Measurements from ENCODE around the gene SH2D2A.
A peak's percentile ranks its signal among the peaks of the same experiment; 100 is the strongest.

SH2D2A gene

DNA sequence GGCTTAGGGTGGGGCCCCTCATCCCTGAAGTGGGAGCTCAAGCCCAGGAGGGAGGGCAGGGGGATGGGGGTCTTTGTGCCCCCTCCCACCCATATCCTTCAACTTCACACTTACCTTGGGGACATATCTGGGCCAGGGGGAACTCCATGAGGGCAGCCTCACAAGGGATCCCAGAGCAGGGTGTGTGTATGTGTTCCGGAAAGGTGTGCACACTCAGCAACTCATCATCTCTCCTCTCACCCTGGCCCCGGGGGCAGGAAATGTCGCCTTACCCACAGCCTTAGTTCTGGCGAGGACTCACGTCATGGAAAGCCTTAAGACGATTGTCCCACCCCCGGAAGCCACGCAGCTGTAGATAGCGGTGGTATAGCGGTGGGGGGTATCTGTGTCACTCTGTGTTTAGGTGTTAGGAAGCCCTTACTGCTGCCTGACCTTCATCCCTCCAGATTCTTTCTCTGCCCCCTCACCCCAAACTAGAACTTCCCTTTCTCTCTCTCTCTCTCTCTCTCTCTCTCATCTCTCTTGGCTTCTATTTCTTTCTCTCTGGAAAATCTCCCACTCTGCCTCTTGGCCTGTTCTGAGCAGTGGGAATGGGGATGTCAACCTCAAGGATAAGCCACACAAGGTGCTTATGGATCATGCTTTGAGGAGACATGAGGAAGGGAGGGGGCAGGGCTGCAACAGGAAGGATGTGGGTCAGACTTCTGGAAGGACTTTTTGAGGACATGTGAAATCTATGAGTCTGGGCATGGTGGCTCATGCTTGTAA lies at the start of gene SH2D2A:
Gene SH2D2A (minus strand): TSS at position 288 of the 768 bp plus-strand sequence. CDS start 140 bp downstream, at position 148.
- DNase-seq (ENCODE audit: low spot score) = peak; percentile 27

DNA sequence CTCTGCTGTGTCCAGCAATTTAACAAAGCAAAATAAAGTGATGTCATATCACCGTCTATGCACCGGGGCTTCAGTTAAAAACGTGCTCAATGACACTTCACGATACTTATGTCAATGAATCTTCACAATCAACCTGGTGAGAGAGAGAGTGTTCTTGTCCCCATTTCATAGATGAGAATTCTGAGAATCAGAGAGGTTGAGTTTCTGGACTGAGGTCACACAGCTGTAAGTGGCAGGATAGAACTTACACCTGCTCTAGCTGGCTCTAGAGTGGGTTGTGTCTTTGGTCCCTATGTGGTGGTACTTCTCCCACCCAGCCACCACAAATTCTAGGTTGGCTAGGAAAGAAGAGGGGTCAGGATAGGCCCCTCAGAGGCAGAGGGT lies 49.2 kb upstream of the SH2D2A start:
- DNase-seq (ENCODE audit: low spot score) = no peak

DNA sequence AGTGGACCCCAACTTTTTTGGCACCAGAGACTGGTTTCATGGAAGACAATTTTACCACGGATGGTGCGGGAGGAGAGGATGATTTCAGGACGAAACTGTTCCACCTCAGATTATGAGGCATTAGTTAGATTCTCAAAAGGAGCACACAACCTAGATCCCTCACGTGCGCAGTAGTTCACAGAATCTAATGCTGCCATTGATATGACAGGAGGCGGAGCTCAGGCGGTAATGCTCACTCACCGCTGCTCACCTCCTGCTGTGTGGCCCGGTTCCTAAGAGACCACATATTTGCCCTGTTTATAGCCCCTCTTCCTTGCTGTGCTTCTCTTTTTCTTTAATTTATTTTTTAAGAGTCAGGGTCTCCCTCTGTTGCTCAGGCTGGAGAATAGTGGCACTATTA lies 48.6 kb upstream of the SH2D2A start:
- no peak for DNase-seq (ENCODE audit: low spot score)

DNA sequence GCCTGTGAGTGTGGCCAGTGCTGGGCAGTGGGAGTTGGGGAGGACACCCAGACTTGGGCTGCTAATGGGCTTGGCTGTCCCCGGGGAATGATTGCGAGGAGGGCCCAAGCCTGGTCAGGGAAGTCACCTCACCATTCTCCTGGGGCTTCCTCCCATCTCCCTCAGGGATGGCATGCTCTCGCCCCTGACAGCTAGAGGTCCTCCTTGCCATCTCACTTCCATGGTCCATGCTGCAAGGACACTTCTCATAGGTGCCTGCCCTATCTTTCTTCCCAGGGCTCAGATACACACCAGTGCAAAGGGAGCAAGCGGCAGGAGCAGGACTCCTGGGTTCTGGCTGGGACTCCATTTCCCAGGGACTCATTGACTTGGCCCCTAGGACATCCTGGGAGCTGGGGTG lies 48.1 kb upstream of the SH2D2A start:
- no peak for DNase-seq (ENCODE audit: low spot score)

DNA sequence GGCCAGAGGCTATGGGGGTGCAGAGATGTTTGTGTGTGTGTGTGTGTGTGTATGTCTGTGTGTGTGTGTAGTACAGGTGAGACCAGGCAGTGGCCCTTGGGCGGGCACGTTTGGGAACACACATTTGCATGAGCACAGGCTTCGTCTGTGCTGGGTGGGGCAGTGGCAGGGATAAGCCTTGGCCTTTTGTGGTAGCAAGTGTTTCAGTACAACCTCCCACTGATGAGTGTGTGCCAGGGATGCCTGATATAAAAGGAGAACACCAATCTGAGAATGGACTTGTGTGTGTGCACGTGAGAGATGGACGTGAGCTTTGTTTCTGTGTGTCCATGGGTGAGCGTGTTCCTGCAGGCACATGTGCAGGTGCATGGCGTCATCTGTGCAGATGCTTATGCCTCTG lies 47.0 kb upstream of the SH2D2A start:
- DNase-seq (ENCODE audit: low spot score) = no peak

DNA sequence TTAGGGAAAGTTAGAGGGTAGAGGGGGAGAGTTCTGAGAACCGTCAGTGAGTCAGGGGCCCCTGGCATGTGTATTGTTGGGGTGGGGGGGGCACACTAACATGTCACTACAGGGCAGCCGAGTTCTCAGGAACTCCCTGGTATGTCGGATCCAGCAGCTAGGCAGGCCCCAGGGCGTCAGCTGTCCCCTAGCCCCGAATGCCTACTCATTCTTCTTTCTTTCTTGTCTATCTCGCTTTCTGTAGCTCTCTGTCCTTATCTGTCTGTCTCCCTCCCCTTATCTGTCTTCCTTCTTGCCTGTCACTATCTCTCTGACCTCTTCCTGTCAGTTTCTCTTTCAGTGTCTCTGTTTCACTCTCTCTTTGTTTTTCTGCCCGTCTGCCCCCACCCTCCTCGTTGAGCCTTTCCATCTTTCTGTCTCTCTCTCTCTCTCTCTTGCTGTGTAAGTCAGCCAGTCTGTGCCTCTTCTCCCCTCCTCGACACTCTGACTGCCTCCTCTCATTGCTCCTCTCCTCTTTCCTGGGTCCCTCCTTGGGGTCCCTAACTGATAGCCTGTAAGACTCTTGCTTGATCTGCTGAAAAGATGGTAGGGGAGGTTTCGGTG lies 46.5 kb upstream of the SH2D2A start:
- DNase-seq (ENCODE audit: low spot score) = no peak

DNA sequence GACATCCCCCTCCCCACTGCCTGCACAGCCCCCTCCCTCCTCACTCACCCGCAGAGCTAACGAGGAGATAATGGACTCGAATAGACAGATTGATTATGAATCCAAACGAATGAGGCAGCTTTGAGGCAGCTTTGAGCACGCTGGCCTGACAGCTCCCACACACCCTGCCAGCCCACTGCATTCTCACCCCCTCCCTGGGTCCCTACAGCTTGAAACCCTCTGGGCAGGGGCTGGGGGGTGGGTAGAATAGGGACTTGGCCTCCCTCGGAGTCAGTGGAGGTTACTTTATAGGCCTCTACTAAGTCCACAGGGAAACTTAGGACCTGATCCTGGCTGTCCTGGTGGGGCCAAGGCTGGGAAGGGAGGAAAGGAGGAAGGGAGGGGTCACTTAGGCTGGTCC lies 45.9 kb upstream of the SH2D2A start:
- no peak for DNase-seq (ENCODE audit: low spot score)

DNA sequence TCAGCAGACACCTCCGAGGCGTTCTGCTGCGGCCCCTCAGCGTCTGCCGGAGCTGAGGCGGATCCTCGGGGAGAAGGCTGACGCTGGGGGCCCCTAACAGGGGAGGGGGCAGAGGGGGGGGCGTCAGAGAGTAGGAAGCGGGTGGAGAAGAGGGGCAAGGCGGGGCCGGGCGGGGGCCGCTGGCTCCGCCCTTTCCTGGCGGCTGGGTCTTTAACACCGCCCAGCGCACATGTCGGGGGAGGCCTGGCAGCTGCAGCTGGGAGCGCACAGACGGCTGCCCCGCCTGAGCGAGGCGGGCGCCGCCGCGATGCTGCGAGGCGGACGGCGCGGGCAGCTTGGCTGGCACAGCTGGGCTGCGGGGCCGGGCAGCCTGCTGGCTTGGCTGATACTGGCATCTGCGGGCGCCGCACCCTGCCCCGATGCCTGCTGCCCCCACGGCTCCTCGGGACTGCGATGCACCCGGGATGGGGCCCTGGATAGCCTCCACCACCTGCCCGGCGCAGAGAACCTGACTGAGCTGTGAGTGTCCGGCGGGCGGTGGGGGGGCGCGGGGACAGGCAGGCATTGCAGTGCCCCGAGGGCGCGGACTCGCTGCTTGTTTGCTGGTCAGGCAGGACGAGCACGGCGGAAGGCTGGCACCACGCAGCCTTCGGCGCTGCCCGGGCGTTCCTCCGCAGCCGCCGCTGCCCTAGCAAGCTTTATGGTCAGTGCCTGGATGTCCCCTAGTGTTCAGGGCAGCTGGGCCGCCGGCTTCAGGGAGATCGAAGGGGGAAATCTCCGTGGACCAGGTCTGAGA lies 44.2 kb upstream of the SH2D2A start, which contains the start of gene NTRK1:
Gene NTRK1 (plus strand): TSS at position 238 of the 796 bp plus-strand sequence. CDS start 70 bp downstream, at position 308.
- peak; percentile 67 for DNase-seq (ENCODE audit: low spot score)

DNA sequence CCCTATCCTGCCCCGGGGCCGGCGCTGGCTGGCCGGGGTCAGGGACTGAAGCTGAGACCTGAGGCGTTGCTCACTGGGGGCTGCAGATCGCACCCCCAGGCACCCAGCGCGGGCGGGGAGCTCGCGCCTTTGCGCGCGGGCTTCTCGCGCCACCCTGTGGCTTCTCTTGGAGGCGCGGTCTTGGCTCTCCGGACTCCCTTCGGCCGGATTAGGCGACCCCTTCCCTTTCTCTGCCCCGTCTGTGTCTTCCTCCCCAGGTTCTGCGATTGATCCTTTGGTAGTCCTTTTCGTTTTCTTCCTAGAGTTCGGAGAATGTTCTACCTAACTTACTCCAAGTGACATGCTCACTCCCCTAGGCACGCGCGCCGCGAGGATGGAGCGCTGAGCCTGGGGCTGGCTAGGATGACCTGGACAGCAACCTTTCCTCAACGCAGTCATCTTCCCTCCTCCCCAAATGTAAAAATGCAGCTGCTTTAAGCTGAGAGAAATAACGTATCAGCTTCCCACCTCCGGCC lies 43.5 kb upstream of the SH2D2A start:
- peak; percentile 86 for DNase-seq (ENCODE audit: low spot score)

DNA sequence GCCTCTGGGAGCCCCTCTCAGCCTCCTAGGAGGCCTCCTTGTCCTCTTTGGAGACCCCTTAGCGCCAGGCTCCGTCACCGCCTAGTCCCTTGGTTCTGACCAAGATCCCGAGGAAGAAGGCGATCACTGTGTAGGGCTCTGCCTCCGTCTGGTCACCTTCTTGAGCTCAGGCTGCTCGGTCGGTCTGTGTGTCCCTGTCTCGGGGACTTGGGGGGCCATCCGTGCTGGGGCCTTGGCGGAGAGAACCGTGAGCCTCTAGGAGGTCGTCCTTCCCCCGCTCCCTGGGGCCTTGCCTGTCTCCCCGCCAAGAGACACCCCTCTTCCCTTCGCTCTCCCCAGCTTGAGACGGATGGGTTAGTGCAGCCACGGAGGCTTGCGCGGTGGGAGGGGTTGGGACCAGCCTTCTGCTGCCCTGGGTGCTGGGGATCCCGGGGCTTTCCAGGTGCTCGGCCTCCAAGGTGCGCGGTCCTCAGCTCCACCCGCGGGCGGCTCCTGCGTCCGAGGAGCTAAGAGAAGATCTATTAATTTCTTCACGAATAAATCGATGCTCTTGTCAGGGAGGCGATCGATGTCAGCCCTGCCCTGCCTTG lies 43.0 kb upstream of the SH2D2A start:
- DNase-seq (ENCODE audit: low spot score) = peak; percentile 53

DNA sequence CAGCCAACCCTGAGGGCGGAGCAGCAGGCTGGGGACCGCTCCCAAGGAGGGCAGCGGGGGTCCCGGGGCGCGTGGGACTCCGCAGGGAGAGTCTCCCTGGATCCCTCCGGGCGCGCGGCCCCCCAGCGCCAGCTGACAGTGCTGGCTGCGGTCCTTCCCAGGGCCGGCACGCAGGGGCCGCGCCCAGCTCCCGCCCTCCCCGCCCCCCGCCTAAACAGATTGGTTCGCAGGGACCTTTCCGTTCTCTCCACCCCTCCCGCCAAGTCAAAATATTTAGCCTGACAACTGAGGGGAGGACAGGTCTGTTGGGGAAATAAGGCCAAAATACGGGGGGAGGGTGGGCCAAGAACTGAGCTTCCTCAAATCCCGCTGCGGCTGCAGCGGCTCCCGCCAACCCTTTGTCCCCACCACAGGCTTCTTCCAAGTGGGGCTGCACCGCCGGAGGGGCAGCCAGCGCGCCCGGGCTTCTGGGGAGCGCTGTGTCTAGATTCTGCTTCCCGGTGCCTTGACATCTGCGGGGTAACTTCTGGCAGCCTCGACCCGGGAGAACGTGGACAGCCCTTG lies 42.4 kb upstream of the SH2D2A start, which contains the start of gene INSRR:
Gene INSRR (minus strand): TSS at position 159 of the 564 bp plus-strand sequence. CDS start 496 bp downstream, outside the sequence.
- peak; percentile 64 for DNase-seq (ENCODE audit: low spot score)

DNA sequence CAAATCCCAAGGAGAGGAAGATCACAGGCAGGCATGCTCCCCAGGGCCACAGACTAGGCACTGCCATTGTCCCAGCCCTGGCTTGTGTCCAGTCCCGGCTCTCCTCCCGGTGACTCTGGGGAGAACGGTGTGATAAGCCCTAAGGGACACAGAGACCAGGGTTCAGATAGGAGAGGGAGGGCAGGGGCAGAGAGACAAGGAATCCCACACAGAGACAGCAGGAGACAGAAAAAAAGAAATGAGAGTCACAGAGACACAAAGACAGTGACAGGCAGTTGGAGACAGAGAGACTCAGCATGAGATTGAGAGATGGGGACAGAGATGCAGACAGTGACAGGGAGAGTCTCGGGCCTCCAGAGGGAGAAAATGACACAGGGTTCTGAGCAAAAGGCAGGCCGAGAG lies 41.9 kb upstream of the SH2D2A start:
- no peak for DNase-seq (ENCODE audit: low spot score)

DNA sequence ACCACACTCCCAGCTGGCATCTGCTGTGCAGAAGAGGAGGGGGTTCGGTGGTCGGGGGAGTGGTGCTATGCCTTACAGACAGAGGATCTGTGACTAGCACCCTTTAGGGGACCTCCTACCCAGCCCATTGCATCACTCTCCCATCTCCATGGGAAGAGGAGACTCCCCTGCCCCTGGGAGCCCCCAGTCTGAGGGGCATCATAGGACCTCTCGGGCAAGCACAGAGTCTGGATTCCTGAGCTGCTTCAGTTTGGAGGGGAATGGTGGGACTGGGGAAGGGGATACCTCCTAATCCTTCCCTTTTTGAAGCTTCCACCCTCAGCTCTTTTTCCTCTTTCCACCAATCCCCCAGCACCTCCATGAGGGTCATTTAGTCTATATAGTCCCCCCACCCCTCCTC lies 40.9 kb upstream of the SH2D2A start:
- no peak for DNase-seq (ENCODE audit: low spot score)

DNA sequence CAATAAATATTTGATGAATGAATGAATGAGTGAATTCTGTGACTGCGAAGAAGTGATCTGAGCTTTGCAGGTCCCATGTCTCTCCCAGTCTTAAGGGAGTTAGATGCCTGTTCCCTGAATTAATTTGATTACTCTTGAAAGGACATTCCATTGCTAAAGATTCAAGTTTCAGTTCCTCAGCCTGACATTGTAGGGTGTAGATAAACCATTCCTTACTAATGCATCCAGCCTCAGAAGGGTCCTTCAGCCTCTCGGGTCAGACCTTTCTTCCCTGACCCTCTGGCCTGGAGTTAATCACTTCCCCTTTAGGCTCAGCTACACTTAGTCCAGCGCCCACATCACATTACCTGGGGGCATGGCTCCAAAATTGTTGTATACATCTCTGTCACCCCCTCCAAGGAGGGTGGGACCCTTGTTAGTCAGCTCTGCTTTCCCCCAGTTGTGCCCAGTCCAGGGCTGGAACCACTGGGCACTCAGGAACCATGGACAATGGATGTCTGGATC lies 39.7 kb upstream of the SH2D2A start:
- no peak for DNase-seq (ENCODE audit: low spot score)

DNA sequence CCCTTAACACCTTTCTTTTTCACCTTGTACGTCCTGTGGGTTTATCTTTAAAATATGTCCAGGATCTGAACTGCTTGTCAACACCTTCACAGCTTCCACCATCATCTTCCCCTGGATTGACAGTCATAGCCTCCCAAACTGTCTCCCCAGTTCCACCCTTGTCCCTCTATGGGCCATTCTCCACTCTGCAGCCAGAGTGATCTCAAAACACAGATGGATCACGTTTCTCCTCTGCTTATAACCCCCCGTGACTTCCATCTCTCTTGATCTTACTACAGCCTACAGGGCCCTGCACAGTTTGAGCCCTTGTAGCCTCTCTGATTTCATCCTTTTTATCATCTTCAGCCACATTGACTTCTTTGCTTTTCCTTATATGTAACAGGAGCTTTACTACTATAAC lies 38.0 kb upstream of the SH2D2A start:
- no peak for DNase-seq (ENCODE audit: low spot score)

DNA sequence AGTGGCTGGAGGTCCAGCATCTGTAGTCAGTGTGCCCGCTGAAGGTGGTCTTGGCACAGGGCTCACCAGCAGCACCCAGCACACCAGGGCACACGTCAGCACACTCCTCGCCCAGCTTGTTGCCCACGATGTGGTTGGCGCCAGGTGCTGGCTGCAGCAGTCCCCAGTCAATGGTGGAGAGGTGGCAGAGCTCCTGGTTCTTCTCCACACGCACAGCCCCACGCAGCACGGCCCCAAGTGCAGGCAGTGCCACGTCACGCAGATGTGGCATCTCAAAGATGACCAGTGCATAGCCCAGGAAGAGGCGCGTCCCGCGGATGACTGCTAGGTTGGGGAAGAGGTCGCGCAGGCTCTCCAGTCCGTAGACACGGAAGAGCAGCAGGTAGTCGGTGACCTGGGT lies 37.1 kb upstream of the SH2D2A start:
- DNase-seq (ENCODE audit: low spot score) = no peak

DNA sequence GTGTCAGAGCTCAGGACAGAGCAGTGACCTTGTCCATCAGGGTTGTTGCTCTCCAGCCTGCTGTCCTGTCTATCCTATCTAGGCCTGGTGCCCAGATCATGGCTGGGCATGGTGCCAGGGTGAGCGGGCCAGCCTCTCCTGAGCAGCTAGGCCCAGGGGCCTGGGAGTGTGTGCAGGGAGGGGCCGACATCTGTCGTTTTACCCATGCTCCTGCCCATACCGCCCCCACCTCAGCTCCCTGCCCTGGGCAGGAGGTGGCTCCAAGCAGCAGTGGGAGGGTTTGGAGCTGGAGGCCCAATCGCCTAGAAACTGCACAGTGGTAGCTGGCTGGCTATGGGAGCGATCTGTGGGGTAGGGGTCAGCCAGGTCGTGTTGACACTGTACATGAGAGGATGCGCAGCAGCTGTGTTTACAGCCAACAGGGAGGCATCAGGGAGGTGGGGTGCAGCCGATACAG lies 35.8 kb upstream of the SH2D2A start:
- peak; percentile 56 for DNase-seq (ENCODE audit: low spot score)

DNA sequence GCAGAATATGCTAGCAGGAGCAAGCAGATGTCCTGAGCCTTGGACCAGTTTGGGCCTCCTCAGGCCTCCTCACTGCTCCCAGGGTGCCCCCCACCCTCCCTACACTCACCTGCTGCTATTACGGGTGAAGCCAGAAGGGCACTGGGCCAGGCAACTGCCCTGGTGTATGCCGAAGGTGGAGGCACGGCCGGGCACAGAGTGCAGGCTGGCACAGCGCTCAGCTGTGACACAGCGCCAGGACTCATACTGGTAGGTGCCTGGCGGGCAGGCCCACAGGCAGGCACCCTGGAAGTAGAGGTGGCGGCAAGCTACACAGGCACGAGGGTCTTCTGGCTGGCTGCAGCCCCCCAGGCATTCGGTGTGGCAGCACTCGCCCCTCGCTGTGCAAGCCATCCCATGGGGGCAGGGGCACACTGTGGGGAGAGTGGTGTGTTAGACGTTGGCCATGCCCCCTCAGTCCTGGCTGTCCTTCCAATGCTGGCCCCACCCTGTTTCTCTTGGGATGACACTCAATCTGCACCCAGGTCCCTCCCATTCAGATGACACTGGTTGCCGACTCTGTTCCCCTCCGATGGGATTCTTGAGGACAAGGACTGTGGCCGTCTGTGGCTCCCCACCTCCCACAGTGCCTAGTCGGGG lies 35.2 kb upstream of the SH2D2A start:
- DNase-seq (ENCODE audit: low spot score) = no peak

DNA sequence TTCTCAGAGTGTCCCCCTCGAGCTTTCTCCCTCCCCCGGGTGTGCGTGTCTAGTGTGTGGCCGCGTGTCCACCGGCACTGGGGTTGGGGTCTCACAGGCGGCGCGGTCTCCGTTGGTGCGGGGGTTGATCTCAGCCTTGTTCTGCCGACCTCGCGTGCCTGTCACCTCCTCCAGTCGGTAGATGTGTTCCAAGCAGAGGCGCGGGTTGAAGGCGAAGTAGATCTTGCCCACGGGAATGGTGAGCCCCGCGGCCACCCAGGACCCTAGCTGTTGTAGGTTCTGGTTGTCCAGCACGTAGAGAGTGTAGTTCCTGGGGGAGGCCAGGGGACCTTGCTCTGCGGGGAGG lies 32.5 kb upstream of the SH2D2A start:
- no peak for DNase-seq (ENCODE audit: low spot score)

DNA sequence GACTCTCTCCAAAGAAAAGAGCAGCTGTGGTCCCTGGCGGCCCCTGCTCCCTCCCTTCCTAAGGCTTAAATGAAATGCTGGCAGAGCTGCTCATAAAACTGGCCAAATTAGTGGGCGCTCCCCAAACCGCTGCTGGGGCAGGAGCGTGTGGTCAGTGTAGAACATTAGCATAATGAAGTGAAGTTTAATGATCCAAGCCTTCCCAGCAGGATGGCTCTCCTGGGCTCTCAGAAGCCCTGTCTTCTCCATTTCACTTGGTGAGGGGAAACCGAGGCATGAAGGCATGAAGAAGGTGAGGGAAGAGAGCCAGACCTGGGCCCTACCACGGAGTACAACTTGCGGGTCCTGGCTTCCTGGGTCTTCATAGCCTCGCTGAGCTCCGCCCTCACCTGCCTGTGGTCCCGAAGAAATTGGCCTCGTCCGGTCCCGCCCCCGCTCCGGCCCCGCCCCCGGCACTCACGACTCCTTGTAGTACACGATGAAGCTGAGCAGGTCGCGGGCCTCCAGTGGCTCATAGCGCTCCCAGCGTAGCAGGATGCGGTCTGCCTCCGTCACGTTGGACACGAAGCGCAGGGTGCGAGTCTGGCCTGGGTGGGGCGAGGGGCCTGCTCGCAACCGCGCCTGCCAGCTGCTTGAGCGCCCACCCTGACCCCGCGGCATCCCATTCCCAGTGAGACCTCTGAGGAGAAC lies 32.0 kb upstream of the SH2D2A start:
- DNase-seq (ENCODE audit: low spot score) = no peak
